ENCODE data around the gene IGF2R.

Gene IGF2R

GRCh38 chr6:160142115-160142715 lies 173.3 kb downstream of the IGF2R start:
- peak overlapping the region; percentile 70 for H3K27ac ChIP-seq
- TF ChIP-seq, protein P1, sequence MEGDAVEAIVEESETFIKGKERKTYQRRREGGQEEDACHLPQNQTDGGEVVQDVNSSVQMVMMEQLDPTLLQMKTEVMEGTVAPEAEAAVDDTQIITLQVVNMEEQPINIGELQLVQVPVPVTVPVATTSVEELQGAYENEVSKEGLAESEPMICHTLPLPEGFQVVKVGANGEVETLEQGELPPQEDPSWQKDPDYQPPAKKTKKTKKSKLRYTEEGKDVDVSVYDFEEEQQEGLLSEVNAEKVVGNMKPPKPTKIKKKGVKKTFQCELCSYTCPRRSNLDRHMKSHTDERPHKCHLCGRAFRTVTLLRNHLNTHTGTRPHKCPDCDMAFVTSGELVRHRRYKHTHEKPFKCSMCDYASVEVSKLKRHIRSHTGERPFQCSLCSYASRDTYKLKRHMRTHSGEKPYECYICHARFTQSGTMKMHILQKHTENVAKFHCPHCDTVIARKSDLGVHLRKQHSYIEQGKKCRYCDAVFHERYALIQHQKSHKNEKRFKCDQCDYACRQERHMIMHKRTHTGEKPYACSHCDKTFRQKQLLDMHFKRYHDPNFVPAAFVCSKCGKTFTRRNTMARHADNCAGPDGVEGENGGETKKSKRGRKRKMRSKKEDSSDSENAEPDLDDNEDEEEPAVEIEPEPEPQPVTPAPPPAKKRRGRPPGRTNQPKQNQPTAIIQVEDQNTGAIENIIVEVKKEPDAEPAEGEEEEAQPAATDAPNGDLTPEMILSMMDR (conservative IDR thresholded peaks at IDR 0.05): no peak

- TF ChIP-seq, protein P1 (conservative IDR thresholded peaks at IDR 0.05): no peak
- H3K27ac ChIP-seq: no peak overlapping the region
Measured at GRCh38 chr6:160146454-160147145, 177.7 kb downstream of the IGF2R start.

DNA sequence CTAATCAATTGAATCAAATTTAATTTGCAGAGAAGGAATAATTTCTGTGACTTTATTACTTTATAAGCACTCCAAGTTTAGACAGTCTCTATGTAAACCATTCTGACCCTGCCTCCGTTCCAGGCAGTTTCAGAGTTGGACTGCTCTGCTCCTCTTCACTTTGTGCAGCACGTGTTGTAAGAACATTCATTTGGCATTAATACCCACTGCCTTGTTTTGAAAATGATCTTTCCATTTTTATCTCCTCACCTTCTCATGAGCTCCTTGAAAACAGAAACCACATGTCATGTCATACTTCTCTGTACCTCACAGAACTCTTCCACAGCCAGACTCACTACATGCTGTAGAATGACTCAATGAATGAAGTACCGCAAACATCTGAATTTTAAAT lies 178.3 kb downstream of the IGF2R start:
- no peak overlapping the region for H3K27ac ChIP-seq
- TF ChIP-seq, protein P1 (conservative IDR thresholded peaks at IDR 0.05): no peak

DNA sequence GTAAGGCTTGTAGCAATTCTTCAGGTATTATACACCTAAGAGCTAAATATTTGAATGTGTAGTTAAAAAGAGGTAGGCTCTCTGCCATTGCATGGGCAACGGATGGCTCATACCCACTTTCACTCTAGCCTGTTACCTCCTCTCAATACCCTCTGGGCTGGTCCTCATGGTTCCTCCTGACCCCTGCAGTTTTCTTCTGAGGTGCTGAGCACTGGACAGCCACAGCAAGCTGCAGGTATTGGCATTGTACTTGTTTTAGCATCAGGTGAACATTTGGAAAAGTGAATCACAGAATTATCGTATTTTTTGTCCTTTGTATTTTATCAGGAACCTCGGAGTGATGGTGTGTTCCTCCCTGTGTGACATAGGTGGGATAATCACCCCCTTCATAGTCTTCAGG lies 185.6 kb downstream of the IGF2R start:
- H3K27ac ChIP-seq: no peak overlapping the region
- TF ChIP-seq, protein P1 (conservative IDR thresholded peaks at IDR 0.05): no peak

DNA sequence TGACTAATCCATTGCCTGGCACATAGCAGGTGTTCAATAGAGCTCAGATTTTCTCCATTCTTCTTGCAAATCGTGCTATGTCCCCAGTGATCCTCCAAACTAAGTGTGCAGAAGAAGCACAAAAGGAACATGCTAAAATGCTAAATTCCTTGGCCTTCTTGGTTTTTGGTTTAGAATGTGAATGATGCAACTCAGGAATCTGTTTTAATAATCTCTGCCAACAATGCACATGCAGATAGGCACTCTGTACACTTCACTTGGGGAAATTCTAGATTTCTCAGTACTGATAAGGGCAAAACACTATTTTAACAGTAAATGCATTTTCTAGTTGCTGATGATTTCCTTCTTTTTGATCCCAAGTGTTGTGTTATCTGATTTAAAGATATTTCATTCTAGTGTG lies 188.0 kb downstream of the IGF2R start:
- TF ChIP-seq, protein P1 (conservative IDR thresholded peaks at IDR 0.05): no peak
- H3K27ac ChIP-seq: no peak overlapping the region

DNA sequence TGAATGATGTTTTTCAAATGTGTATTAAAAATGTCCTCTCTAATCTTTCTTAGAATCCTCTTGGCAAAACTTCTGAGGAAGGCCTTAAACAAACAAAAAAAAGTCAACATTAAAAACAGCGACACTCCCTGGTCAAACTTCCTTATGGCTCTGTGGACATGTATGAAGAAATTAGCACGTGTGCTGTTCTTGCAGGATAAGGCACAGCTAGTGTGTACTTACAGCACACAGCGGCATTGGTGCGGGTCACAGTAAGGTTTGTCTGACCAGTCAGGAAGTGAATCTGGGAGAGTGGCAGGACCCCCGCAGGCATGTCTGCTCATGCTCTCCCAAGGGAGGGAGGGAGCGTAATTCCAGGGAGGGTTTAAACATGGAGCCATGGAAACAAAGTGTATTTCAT lies 191.6 kb downstream of the IGF2R start:
- H3K27ac ChIP-seq: peak overlapping the region; percentile 63
- TF ChIP-seq, protein P1 (conservative IDR thresholded peaks at IDR 0.05): peak; percentile 71
